GM12873 (cell line): ENCODE results near the gene NOL4L.

ENCODE experiments used
- CTCF ChIP-seq: IDR thresholded peaks from 2 replicates; pipeline ENCODE4 v1.5.1; 2012; ENCODE audit warnings: low read depth, mild to moderate bottlenecking, moderate library complexity, low read length, control low read depth; ENCODE audit not compliant: insufficient read depth; ENCODE audit errors: missing control alignments

Gene NOL4L

GRCh38 chr20:32592022-32592421, 6.9 kb upstream of the NOL4L start:
- TF ChIP-seq CTCF = no peak

GRCh38 chr20:32589769-32590168, 4.6 kb upstream of the NOL4L start:
- no peak for TF ChIP-seq CTCF

GRCh38 chr20:32589256-32589655, 4.1 kb upstream of the NOL4L start:
- no peak for TF ChIP-seq CTCF

- no peak for TF ChIP-seq CTCF
Measured at GRCh38 chr20:32588040-32588439, 2.9 kb upstream of the NOL4L start.

GRCh38 chr20:32586291-32586690, 1.2 kb upstream of the NOL4L start:
- TF ChIP-seq CTCF = no peak

GRCh38 chr20:32585586-32586127, 524 bp upstream of the NOL4L start:
- no peak for TF ChIP-seq CTCF

- no peak for TF ChIP-seq CTCF
Measured at GRCh38 chr20:32583581-32584070, 1.5 kb downstream of the NOL4L start.
